Activated naive CD8-positive, alpha-beta T cell (primary cell): ENCODE results near the gene AHNAK.
A peak's percentile ranks its signal among the peaks of the same experiment; 100 is the strongest.

Source experiments
- H3K27ac Mint-ChIP-seq: one replicate; pipeline ENCODE4 v1.8.0; 2021; ENCODE audit warnings: mixed read lengths
- H3K27me3 Mint-ChIP-seq: one replicate; pipeline ENCODE4 v1.8.0; 2021; ENCODE audit warnings: mixed read lengths
- H3K36me3 Mint-ChIP-seq: one replicate; pipeline ENCODE4 v1.8.0; 2021; ENCODE audit warnings: mixed read lengths
- H3K4me1 Mint-ChIP-seq: one replicate; pipeline ENCODE4 v1.8.0; 2021; ENCODE audit warnings: low read depth, mixed read lengths
- H3K4me3 Mint-ChIP-seq: one replicate; pipeline ENCODE4 v1.8.0; 2021; ENCODE audit warnings: mild to moderate bottlenecking, mixed read lengths
- H3K9me3 Mint-ChIP-seq: one replicate; pipeline ENCODE4 v1.8.0; 2021; ENCODE audit warnings: low read depth, mixed read lengths

The AHNAK gene

DNA sequence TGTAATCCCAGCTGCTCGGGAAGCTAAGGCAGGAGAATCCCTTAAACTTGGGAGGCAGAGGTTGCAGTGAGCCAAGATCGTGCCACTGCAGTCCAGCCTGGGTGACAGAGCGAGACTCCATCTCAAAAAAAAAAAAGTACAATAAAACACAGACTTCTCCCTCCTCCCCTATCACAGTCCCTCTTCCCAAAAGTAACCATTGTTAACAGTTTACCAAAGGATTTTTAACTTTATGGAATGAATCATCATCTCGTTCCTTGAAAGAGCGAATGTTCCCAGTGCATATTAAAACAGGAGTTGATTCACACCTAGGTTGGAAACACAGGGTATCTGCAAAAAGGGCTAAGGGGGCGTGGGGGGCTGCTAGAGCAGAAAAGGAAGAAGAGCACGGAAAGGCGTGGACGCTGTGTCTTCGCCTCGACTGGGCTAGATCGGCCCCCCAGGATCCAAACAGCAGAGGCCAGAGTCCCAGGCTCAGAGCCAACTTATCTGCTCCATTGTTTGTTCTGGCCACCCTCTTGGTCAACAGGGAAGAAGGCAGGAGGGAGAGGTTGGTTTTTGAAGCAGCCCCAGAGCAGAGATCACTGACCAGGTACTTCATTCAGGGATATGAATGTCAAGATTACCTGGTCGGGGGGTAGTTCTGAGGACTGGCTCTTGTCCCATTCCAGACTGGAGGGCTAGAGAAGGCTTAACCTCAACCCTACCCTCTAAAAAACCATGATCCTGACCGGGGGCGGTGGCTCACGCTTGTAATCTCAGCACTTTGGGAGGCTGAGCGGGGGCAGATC, 2.1 kb upstream of the AHNAK start:
- Mint-ChIP-seq H3K9me3 (no peaks in the 10 kb centered on the region), H3K27me3 (no peaks in the 10 kb centered on the region), H3K4me3 (no peak overlapping the region), H3K36me3 (no peaks in the 10 kb centered on the region), H3K27ac (no peak overlapping the region), H3K4me1 (peaks cover 70% of the 10 kb centered on the region)

DNA sequence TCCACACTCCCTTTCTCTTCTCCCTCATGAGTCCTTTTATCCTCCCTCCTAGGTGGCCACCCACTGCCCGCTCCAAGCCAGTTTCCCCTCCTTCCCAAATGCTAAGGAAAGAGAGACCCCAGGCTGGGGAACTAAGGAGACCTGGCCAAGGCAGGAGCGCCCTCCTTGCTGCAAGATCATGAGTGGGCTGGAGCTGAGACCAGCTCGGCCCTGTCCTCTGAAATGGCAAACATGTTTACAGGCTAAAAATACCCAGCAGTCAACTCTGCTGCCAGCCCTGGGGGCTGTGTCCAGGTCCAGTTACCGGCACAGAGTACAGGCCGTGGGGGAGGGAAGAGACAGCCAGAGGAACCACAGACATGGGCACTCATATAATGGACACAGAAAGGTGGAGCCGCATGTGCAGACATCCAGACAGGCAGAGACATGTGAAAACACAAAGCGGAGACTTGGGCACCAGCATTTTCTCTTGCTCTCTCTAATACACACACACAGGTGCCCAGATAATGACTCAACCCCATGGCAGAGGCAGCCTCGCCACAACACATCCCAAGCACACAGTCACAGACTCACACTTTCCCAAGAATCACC, 1.2 kb upstream of the AHNAK start:
- no peaks in the 10 kb centered on the region for H3K9me3 Mint-ChIP-seq
- H3K27me3 Mint-ChIP-seq: no peaks in the 10 kb centered on the region
- peak overlapping the region; percentile 28 for H3K27ac Mint-ChIP-seq
- H3K36me3 Mint-ChIP-seq: no peaks in the 10 kb centered on the region
- H3K4me1 Mint-ChIP-seq: peaks cover 70% of the 10 kb centered on the region
- H3K4me3 Mint-ChIP-seq: peak overlapping the region; percentile 80

DNA sequence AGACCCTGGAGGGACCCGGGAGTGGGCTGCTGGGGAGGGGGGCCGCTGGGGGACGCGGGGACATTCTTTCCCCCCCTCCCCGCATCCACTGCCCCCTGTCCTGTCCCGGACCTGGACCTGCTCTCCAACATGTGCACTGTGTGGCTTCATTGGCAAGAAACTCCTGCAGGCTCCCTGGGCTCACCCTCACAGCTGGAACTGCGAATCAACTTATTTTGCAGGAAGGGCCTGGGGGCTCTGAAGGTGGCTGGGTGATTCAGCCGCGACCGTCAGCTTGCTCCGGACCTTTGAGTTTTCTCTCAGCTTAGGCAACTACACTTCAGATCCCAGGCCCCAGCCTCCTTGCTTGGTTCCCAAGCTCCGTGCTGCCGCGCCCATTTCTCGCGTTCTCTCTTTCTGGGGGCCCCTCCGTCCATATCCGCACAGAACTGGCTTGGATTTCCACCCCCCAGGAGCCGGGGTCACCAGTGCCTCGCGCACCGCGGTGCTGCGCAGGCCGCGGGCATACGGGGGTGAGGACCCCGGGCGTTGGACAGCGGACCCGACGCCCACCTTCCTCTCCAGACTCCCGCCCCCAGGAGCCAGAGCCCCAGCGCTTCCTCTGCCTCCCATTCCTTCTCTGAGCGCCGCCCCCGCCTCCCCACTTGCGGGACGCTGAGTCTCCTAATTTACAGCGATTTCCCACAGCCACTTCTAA, 471 bp upstream of the AHNAK start:
- Mint-ChIP-seq H3K27ac (no peak overlapping the region), H3K9me3 (no peaks in the 10 kb centered on the region), H3K4me1 (peaks cover 70% of the 10 kb centered on the region), H3K36me3 (no peaks in the 10 kb centered on the region), H3K27me3 (no peaks in the 10 kb centered on the region), H3K4me3 (peak overlapping the region; percentile 80)

DNA sequence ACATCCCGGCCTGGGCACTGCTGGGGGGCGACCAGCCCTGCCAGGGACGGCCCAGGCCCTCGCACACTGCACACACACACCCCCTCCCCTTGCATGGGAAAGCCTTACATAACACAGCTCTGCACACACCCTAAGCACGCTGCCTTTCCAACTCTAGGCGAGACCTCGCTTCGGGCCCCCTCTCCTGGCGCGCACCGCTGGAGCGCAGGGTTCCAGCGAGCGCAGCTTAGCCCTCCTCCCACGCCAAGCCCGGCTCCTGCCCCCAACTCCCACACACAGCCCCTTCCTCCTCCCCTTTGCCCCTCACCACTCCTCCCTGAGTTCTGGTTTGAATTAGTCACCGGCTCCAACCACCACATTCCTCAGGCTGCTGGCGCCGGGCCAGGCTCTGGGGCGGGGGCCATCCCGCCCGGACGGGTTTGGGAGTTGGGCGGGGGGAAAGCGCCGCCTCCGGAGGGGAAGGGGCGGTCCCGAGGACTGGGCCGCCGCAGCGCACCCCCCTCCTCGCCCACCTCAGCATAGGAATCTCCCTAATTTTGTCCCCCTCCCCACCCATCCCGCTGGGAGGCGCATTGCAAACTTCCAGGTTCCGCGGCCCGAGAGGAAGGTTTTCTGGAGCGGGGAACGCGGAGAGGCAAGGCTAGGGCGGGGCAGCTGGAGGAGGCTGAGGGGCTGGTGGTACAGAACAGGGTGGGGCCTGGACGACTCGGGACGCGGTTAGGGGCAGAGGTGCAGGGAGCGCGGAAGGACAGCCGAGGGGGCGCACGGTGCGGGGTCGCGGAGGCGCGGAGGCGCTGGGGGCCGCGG, 966 bp downstream of the AHNAK start:
- Mint-ChIP-seq H3K27me3 (no peaks in the 10 kb centered on the region), H3K36me3 (no peaks in the 10 kb centered on the region), H3K9me3 (no peaks in the 10 kb centered on the region), H3K4me3 (peak overlapping the region; percentile 91), H3K27ac (no peak overlapping the region), H3K4me1 (peaks cover 70% of the 10 kb centered on the region)

- H3K4me3 Mint-ChIP-seq: peak overlapping the region; percentile 91
- H3K9me3 Mint-ChIP-seq: no peaks in the 10 kb centered on the region
- H3K4me1 Mint-ChIP-seq: peaks cover 67% of the 10 kb centered on the region
- H3K36me3 Mint-ChIP-seq: no peaks in the 10 kb centered on the region
- H3K27me3 Mint-ChIP-seq: no peaks in the 10 kb centered on the region
- peak overlapping the region; percentile 73 for H3K27ac Mint-ChIP-seq
These were observed 1.8 kb downstream of the AHNAK start for GRCh38 chr11:62544581-62545436.

DNA sequence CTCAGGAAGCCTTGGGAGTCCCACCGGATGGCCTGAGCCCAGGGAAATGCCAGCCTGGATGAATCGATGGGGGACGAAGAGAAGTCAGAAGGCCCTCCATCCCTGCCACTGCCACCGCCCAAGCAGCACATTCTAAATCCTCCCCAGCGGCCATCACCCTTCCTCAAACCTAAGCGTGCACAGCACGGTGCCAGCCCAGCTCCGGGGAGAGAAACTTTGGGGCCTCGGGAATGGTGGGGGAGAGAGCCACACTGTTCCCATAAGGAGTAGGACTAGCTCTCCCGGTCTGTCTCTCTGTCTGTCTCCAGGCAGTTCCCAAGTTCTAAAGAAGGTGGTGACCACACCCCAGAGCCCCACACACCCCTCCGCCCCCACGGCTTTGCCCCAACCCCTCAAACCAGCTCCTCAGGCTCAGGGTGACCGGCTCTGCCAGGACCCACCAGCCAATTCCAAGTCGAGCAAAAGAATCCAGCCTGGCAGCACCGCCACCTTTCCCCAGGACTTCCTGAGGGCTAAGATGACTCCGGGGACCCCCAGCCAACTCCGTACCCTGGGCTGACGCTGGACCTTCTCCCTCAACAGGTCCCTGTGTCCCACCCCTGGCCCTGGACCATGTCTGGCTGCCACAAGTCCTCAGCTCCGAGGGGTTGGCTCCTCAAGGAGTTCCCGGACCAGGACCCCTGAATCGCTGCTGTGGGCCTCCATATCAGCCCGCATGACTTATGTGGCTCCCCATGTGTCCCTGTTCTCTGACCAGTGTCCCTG, 2.7 kb downstream of the AHNAK start:
- H3K4me3 Mint-ChIP-seq: peak overlapping the region; percentile 91
- H3K4me1 Mint-ChIP-seq: peaks cover 73% of the 10 kb centered on the region

GRCh38 chr11:62542750-62543567, 3.6 kb downstream of the AHNAK start:
- H3K9me3 Mint-ChIP-seq: no peaks in the 10 kb centered on the region
- peak overlapping the region; percentile 80 for H3K4me3 Mint-ChIP-seq
- H3K36me3 Mint-ChIP-seq: no peaks in the 10 kb centered on the region

More for the DNA sequence above, 2.7 kb downstream of the AHNAK start:
- Mint-ChIP-seq H3K27me3 (no peaks in the 10 kb centered on the region), H3K9me3 (no peaks in the 10 kb centered on the region), H3K27ac (no peak overlapping the region), H3K36me3 (no peaks in the 10 kb centered on the region)

GRCh38 chr11:62542111-62542745, 4.4 kb downstream of the AHNAK start:
- H3K36me3 Mint-ChIP-seq: no peaks in the 10 kb centered on the region
- H3K4me1 Mint-ChIP-seq: peaks cover 72% of the 10 kb centered on the region

More at GRCh38 chr11:62542750-62543567, 3.6 kb downstream of the AHNAK start:
- Mint-ChIP-seq H3K4me1 (peaks cover 77% of the 10 kb centered on the region), H3K27ac (peak overlapping the region; percentile 22), H3K27me3 (no peaks in the 10 kb centered on the region)

GRCh38 chr11:62540804-62541701, 5.6 kb downstream of the AHNAK start:
- H3K27me3 Mint-ChIP-seq: no peaks in the 10 kb centered on the region
- H3K27ac Mint-ChIP-seq: peak overlapping the region; percentile 46
- peaks cover 71% of the 10 kb centered on the region for H3K4me1 Mint-ChIP-seq
- H3K9me3 Mint-ChIP-seq: no peaks in the 10 kb centered on the region
- peaks cover 3% of the 10 kb centered on the region for H3K36me3 Mint-ChIP-seq
- peak overlapping the region; percentile 50 for H3K4me3 Mint-ChIP-seq

More at GRCh38 chr11:62542111-62542745, 4.4 kb downstream of the AHNAK start:
- Mint-ChIP-seq H3K27me3 (no peaks in the 10 kb centered on the region), H3K27ac (no peak overlapping the region), H3K4me3 (peak overlapping the region; percentile 50), H3K9me3 (no peaks in the 10 kb centered on the region)

DNA sequence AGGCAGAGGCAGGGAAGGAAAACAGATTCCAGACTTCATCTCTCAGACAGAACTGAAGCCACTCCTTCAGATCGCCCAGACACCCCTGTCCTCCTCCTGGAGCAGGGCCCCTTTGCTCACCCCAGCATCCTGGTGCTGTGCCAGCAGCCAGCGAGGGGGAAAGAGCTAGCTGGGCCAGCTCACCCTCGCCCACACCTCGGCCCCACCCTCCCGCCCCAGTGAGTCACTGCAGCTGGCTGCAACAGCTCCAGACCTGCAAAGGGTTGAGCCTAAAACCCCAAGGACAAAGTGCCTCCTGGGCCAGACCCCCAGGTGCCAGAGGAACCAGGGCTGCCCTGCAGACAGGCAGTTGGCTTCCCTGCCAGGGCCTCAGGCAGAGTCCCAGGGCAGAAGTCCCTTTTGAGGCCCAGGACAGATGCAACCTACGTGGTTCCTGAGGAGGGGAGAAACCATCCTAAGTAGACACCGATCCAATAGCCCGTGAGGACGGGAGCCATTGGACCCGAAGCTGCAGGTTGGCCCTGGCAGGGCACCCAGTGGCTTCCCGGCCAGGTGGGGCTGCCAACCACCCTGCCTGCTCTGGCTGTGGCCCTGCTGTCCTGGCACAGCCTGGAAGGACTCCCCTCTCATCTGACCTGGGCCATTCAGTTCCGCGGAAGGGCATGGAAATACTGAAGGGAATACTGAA, 7.2 kb downstream of the AHNAK start:
- H3K36me3 Mint-ChIP-seq: peaks cover 5% of the 10 kb centered on the region
- H3K4me1 Mint-ChIP-seq: peaks cover 58% of the 10 kb centered on the region
- H3K9me3 Mint-ChIP-seq: no peaks in the 10 kb centered on the region
- H3K27ac Mint-ChIP-seq: peak overlapping the region; percentile 41
- H3K4me3 Mint-ChIP-seq: no peak overlapping the region
- no peaks in the 10 kb centered on the region for H3K27me3 Mint-ChIP-seq

DNA sequence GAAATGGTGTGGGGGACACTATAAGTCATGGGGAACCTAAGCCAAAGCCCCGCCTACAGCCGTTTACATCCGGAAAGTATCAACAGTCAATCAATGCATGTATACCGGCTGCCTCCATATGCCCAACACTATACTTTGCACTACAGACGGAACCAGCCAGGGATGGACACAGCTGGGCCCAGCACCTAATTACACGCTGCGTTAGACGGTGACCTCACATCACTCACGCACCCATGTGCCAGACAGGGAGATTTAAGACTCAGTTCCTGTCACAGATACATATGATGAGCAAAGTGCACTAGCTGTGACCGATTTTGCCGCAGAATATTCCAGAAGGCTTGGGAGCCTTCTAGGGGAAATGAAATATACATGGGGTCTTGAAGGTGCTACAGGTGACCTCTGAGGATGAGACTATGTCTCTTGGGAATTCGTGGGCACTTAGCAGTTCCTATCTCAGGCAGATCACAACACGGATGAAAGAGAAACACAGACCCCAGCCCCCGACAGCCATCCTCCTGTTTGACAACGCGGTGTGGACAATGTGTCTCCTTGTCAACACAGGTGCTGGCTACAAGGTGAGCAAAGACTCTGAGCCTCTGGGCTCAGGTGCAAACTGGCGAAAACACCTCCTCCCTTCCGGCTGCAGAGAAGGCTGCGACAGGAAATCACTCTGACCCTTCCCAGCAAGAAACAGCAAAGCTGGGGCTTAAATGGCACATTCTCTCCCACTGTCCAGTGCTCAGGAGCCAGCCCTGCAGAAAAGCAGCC, 8.0 kb downstream of the AHNAK start:
- peaks cover 52% of the 10 kb centered on the region for H3K4me1 Mint-ChIP-seq
- H3K27ac Mint-ChIP-seq: peak overlapping the region; percentile 41
- no peaks in the 10 kb centered on the region for H3K27me3 Mint-ChIP-seq
- no peaks in the 10 kb centered on the region for H3K9me3 Mint-ChIP-seq
- H3K4me3 Mint-ChIP-seq: no peak overlapping the region
- peaks cover 8% of the 10 kb centered on the region for H3K36me3 Mint-ChIP-seq
